ENCODE data around the gene TES.
"Not testable (repeated sequence)": the region's sequence is repeated elsewhere in the genome, so short reads cannot be mapped to it uniquely, and the experiment has no call there.

The TES gene, protein sequence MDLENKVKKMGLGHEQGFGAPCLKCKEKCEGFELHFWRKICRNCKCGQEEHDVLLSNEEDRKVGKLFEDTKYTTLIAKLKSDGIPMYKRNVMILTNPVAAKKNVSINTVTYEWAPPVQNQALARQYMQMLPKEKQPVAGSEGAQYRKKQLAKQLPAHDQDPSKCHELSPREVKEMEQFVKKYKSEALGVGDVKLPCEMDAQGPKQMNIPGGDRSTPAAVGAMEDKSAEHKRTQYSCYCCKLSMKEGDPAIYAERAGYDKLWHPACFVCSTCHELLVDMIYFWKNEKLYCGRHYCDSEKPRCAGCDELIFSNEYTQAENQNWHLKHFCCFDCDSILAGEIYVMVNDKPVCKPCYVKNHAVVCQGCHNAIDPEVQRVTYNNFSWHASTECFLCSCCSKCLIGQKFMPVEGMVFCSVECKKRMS

GRCh38 chr7:116210345-116211005, at the start of gene TES:
Gene TES (plus strand): TSS chr7:116210539. CDS start chr7:116210708, 169 bp downstream.
- DNase-seq: peak; percentile 55

DNA sequence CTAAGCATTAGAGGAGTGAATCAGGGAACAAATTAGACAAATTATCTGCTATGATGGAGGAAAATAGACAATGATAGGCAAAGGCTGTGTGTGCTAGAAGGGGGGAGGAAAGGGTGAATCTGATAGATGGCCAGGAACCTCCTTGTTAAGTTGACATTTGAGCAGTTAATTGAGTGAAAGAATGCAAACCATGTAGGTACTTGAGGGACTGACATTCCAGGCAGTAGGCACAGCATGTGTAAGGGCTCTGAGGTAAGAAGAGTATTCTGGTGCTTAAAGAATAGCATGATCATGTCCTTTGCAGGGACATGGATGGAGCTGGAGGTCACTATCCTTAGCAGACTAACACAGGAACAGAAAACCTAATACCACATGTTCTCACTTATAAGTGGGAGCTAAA, 48.6 kb upstream of the TES start:
- DNase-seq: no peak

DNA sequence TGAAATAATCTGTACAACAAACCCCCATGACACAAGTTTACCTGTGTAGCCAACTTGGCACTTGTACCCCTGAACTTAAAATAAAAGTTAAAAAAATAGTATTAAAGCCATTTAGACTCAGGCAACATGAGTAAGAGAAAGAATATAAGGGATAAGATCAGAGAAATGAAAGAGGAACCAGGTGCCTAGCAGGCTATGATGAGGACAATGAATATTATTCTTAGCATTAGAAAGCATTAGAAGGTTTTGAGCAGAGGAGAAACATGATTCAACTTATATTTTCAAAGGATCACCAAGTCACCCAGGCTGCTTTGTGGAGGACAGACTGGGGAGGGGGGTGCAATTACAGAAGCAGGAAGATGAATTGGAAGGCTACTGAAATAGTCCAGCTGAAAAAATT, 48.1 kb upstream of the TES start:
- no peak for DNase-seq

- DNase-seq: no peak
These were observed 47.3 kb upstream of the TES start for GRCh38 chr7:116162992-116163391.

GRCh38 chr7:116164552-116165306, 45.6 kb upstream of the TES start:
- DNase-seq: no peak

GRCh38 chr7:116165717-116166116, 44.6 kb upstream of the TES start:
- DNase-seq: no peak

GRCh38 chr7:116166156-116166555, 44.2 kb upstream of the TES start:
- no peak for DNase-seq

- no peak for DNase-seq
These were observed 43.2 kb upstream of the TES start for GRCh38 chr7:116167177-116167576.

GRCh38 chr7:116169060-116169459, 41.3 kb upstream of the TES start:
- no peak for DNase-seq

GRCh38 chr7:116170180-116170579, 40.2 kb upstream of the TES start:
- DNase-seq: no peak

GRCh38 chr7:116171094-116171493, 39.2 kb upstream of the TES start:
- DNase-seq: no peak

DNA sequence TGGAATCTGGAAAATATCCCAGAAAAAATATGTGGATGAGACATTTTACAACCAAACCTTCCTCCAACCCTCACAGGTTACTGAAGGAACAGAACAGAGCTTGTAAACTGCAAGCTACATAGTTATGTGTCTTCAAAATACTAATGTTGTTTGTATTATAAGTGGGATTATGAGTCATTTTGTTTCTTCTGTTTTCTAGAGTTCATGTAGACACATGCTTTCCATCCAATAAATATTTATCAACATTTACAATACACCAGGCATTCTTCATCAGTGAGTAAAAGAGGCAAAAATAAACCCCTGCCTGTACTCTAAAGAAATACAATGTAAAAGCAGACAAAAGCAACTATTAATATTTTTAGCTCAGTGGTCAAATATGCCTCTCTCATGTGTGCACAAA, 38.0 kb upstream of the TES start:
- no peak for DNase-seq

GRCh38 chr7:116173051-116174028, 37.0 kb upstream of the TES start:
- no peak for DNase-seq

DNA sequence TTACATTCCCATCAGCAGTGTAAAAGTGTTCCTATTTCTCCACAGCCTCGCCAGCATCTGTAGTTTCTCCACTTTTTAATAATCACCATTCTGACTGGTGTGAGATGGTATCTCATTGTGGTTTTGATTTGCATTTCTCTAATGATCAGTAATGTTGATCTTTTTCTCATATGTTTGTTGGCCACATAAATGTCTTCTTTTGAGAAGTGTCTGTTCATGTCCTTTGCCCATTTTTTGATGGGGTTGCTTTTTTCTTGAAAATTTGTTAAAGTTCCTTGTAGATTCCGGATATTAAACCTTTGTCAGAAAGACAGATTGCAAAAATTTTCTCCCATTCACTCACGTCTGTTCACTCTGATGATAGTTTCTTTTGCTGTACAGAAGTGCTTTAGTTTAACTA, 35.2 kb upstream of the TES start:
- not testable (repeated sequence) for DNase-seq

DNA sequence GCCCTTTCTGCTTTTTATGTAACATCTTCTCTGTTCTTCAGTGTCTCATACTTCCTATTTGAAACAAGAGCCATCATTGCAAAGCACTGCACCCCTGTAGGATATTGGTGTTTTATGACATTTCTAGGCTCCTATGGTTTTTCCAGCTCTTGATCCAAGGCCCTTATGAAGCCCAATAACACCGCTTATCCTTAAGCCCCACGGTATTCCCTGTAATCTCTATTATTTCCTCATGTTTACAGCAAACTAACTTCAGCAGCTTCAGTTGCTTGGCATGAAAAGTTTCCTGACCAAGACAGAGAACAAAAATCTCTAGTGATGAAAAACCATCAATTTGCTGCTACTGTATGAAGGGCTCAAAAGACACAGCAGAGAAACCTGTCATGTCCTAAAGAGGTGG, 34.1 kb upstream of the TES start:
- DNase-seq: no peak

DNA sequence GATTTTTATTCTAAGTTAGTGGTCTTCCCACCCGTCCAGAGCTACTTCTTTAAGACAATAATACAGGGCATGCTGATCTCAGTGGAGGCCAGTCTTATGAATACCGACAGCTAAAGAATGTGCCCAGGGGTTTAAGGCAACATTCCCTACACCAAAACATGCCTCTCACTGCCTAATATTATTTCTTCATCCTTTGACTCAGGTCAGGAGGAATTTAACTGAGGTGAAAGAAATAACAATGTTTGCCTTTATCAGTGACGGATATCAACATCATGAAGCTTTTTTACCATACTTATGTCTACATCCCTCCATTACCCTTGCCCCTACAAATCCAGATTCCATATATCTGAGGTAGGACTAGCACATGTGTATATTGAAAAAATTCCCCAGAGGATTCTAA, 33.3 kb upstream of the TES start:
- DNase-seq: no peak

DNA sequence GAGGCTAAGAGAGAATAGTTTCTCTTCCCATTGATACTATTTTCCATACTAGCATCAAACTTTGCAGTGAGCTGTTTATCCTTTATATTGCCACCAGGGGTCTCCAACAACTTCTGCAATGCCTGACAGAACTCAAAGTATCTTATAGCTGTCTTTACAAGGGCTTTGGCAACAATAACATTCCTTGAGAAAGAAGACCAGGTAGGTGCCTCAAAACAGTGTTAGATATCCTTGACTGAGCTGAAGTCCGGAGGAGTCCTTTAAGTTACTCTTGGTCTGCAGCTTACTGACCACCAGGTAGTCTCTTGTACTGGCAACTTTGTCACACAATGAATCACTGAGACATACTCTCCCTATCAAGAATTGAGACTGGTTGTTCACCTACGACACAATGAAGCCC, 30.0 kb upstream of the TES start:
- DNase-seq: peak; percentile 11

GRCh38 chr7:116182023-116182422, 28.3 kb upstream of the TES start:
- DNase-seq: no peak

GRCh38 chr7:116185450-116185849, 24.9 kb upstream of the TES start:
- no peak for DNase-seq

GRCh38 chr7:116185956-116186355, 24.4 kb upstream of the TES start:
- no peak for DNase-seq

DNA sequence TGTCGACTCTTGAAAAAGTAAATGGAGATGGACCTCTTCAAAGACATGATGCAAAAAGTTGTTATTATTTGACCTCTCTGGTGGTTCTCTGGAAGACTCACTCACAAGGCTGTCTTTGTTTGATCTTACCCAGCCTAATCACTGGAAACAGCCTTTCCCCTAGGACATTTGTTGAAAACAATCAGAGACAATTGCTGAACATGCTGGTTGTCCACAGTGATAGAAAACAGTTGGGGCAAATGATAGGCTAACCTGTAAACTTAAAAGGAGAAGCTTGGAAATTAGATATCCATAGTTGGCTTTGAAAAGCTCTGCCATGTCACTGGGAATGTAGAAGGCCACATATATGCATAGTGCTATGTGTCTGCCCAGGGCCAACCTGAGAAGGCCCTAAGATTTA, 22.9 kb upstream of the TES start:
- DNase-seq: no peak

DNA sequence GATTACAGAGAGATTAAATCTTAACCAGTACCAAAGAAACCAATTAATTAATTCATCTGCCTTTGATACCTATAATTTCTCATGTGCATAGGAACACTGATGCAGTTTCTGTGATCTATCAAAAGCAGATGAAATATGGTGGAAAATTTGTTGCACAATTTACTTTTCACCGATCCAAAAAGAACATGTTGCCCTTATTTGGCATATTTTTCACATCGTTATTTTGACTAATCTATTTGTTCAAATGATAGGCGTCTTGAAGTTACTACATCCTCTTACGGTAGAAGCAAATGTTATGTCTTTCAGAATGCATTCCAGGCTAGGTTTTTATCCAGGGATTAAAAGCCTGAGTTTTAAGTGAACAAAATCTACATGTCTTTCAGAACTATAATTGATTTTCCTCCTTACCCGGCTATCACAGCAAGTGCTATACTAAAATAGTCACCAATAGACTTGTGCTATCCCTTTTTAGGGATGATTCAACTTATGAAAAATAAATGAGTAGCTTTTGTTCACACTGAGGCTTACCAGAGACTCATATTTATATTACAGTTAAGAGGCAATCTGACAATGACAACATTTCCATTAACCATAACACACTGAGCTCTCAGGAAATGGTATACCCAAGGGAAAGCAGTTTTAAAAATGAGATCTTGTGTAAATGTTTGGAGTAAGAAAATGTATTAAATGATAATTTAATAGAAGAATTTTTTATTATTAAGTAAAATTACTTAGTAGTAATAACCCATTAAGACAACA, 16.8 kb upstream of the TES start:
- DNase-seq: no peak
